Measurements from ENCODE around the gene OLIG2.

The OLIG2 gene

DNA sequence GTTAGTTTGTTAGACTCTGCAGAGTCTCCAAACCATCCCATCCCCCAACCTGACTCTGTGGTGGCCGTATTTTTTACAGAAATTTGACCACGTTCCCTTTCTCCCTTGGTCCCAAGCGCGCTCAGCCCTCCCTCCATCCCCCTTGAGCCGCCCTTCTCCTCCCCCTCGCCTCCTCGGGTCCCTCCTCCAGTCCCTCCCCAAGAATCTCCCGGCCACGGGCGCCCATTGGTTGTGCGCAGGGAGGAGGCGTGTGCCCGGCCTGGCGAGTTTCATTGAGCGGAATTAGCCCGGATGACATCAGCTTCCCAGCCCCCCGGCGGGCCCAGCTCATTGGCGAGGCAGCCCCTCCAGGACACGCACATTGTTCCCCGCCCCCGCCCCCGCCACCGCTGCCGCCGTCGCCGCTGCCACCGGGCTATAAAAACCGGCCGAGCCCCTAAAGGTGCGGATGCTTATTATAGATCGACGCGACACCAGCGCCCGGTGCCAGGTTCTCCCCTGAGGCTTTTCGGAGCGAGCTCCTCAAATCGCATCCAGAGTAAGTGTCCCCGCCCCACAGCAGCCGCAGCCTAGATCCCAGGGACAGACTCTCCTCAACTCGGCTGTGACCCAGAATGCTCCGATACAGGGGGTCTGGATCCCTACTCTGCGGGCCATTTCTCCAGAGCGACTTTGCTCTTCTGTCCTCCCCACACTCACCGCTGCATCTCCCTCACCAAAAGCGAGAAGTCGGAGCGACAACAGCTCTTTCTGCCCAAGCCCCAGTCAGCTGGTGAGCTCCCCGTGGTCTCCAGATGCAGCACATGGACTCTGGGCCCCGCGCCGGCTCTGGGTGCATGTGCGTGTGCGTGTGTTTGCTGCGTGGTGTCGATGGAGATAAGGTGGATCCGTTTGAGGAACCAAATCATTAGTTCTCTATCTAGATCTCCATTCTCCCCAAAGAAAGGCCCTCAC, at the start of gene OLIG2:
Gene OLIG2 (plus strand): TSS at position 447 of the 954 bp plus-strand sequence. CDS start 928 bp downstream, outside the sequence.
- DNase-seq = no peak
- in situ Hi-C loops (cut with HindIII; ENCODE audit: low pct_ligation_motif_present, low pct_unique_long_range_greater_than_20kb, low sequenced_read_pairs) = no loop called here

DNA sequence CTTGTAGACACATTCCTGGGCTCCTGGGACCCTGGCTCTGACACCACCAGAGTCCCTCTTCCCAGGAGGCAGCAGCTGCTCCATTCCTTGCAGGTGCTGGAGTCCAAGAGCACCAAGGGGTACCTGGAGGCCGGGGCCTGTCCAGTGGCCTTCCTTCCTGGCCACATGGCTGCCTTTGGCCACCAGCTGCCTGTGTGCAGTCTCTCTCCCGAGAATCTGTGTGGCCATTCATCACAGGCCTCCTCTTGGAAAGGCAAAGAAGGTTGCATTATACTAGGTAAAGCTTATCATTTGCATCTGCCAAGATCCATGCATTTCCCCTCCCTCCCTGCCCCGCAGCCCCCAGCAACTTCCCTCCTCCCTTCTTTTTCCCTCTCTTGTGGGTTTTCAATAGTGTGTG, 48.9 kb upstream of the OLIG2 start:
- in situ Hi-C loops (cut with HindIII; ENCODE audit: low pct_ligation_motif_present, low pct_unique_long_range_greater_than_20kb, low sequenced_read_pairs) = no loop called here
- no peak for DNase-seq

DNA sequence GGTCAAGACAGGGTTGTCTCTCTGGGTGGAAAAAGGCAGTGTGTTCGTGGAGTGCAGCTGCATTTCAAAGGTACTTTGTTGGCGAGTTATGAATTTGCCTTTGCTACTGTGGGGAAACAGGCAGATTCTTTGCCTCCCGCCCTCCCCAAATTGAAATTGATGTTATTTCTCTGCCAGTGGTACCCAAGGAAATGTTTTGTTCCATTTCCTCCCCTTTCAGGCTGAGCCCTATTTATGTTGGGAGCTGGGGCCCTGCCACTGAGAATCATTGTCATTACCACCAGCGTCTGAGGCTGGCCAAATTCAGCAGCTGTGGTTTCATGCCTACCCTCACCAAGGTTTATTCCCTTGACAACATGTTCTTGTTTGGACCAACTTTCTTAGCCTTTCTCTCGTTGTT, 48.5 kb upstream of the OLIG2 start:
- in situ Hi-C loops (cut with HindIII; ENCODE audit: low pct_ligation_motif_present, low pct_unique_long_range_greater_than_20kb, low sequenced_read_pairs) = no loop called here

DNA sequence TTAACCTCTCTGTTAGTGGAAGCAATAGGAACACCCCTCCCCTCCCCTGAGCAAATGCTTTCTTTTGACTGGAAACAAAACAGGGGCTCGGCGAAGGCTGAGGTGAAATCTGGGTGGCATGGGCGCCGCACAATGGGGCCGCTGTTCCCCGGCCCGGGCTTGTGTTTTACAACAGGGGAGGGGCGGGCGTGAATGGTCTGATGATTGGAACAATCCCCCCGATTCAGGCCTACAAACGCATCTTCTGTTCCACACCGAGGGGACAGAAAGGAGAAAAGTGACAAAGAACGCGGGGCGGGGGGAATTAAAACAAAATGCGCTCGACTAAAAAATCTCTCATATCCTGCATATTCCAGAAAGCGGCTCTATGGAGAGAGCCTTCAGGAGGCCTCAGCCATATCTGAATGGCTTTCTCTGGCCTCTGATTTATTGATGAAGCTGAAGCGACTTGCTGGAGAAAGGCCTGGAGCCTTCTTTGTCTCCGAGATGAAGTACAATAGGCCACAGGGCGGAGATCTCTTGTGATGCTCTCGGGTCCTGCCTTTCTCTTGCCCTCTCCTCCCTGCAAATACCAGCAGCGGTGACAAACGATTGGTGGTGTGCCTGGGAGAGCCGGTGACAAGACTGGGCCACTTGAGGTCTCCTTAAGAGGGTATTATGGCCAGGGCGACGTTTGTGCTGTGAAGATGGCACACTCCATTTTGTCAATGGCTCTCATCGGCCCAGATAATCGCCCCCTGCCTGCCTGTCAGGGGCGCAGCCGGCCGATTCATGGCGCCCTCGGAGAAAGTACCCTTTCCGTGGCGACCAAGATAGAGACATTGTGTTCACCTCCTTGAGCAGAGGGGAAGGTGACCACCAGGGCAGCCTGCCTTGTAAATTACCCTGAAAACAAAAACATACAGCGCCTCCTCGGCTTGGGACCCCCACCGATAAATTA, 47.1 kb upstream of the OLIG2 start:
- no peak for DNase-seq
- in situ Hi-C loops (cut with HindIII; ENCODE audit: low pct_ligation_motif_present, low pct_unique_long_range_greater_than_20kb, low sequenced_read_pairs) = no loop called here

More for the DNA sequence above, 48.5 kb upstream of the OLIG2 start:
- DNase-seq = no peak

DNA sequence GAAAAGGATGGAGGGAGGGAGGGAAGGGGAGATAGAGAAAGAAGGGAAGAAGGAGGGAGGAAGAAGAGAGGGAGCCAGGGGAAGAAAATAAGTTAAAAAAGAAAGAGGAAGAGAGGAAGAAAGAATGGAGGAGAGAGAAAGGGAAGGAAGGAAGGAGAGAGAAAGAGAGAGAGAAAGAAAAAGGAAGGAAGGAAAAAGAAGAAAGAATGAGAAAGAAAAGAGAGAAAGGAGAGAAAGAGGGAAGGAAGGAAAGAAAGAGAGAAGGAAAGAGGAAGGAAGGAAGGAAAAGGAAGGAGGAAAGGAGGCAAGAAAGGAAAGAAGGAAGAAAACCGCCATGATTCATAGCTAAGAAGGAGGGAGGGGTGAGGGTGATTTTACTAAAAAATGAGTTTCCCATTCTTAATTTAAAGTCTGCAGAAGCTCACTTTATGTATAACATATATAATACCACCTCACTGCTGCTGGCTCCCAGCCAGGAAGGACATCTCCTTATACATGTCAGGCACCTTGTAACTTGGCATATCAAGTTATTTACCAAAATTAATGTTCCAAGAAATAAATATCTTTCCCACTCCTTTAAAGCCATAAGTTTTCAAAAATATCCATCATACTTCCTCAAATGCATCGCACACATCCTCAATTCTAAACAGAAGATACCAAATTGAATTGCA, 46.0 kb upstream of the OLIG2 start:
- in situ Hi-C loops (cut with HindIII; ENCODE audit: low pct_ligation_motif_present, low pct_unique_long_range_greater_than_20kb, low sequenced_read_pairs) = no loop called here

DNA sequence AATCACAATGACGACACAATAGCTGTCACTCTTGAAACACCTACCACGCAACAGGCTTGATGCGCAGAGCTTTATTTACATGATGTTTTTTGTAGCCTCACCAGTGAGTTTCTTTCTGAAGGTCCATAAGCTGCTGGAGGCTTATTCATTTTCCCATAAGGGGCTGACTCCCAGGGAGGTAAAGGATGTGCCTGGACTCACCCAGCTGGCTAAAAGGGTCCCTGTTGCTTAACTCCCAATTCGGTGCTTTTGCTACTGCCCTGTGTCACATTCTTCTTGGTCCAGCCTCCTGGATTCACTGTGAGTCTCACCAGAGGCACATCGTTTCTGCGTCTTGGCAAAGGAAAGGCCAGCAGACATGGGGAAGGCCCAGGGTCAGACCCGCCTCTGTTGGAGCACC, 44.6 kb upstream of the OLIG2 start:
- in situ Hi-C loops (cut with HindIII; ENCODE audit: low pct_ligation_motif_present, low pct_unique_long_range_greater_than_20kb, low sequenced_read_pairs) = no loop called here
- DNase-seq = no peak

More for the DNA sequence above, 46.0 kb upstream of the OLIG2 start:
- DNase-seq = no peak

DNA sequence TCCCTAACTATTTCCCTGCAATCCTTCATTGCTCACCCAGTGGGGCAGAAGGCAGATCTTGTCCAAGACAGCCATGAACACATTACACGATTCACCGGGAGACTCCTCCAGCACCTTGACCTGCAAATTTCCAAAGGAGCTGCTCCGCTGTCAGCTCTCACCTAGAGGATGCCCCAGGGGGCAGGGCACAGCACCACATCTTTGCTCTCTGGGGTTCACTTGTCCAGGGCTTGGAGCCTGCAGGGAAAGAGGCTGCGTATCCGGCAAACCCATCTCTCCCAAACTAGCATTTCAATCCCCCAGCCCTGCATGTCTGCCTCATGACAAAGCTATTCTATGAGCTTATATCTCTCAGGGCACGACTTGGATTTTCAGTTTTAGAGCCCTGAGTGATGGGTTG, 35.1 kb upstream of the OLIG2 start:
- no peak for DNase-seq
- in situ Hi-C loops (cut with HindIII; ENCODE audit: low pct_ligation_motif_present, low pct_unique_long_range_greater_than_20kb, low sequenced_read_pairs) = no loop called here

DNA sequence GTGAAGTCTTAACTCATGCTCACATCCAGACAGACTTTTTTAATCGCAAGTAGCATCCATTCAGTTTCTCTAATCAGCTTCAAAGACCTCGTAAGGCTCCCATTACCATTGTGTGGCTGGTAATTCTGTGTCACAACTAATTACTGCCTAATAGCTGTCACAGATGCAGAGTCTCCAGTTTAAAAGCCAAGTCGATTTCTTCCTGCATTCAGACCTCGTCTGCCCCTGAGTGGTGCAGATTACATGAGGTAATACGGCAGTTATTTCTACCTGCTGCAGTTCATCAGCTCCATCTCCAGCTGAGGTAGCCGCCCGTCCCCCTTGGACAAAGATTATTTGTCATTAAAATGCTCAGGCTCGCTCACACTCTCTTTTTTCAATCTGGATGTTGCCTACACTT, 34.4 kb upstream of the OLIG2 start:
- in situ Hi-C loops (cut with HindIII; ENCODE audit: low pct_ligation_motif_present, low pct_unique_long_range_greater_than_20kb, low sequenced_read_pairs) = no loop called here

DNA sequence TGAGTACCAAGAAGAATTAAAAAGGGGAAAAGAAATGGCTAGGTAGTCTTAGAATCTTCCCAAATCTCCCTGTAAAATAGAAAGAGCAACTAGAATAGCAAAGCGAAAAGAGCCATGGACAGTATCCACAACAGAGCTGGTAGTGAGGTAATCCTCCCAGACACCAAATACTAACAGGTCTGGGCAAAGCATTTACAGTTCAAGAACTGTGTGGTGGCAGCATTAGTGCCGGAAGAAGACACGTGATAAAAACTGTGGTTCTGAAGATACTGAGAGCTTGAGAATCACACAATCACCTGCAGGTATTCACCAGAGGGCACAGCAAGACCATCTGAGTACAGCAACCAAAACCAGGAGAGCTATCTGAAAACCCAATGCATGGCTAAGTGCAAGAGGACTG, 31.8 kb upstream of the OLIG2 start:
- in situ Hi-C loops (cut with HindIII; ENCODE audit: low pct_ligation_motif_present, low pct_unique_long_range_greater_than_20kb, low sequenced_read_pairs) = no loop called here
- DNase-seq = no peak

More for the DNA sequence above, 34.4 kb upstream of the OLIG2 start:
- DNase-seq = no peak

DNA sequence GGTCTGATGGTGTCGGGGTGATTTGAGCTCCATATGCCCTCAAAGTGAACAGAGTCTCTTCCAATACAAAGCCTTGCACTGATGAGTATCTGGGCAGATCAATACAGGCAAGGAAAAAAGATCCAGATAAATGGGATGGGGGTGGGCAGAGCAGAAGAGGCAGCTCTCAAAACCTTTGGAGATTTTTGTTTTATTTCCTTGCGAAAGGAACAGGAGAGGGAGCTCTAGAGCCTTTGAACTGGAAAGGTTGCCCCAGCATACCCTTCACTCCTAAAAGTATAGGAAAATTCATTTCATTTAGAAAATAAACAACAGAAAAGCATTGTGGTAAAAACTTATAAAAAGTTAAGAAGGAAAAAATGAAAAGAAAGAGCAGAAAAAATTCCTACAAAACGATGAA, 31.4 kb upstream of the OLIG2 start:
- in situ Hi-C loops (cut with HindIII; ENCODE audit: low pct_ligation_motif_present, low pct_unique_long_range_greater_than_20kb, low sequenced_read_pairs) = no loop called here
- DNase-seq = peak; percentile 21

DNA sequence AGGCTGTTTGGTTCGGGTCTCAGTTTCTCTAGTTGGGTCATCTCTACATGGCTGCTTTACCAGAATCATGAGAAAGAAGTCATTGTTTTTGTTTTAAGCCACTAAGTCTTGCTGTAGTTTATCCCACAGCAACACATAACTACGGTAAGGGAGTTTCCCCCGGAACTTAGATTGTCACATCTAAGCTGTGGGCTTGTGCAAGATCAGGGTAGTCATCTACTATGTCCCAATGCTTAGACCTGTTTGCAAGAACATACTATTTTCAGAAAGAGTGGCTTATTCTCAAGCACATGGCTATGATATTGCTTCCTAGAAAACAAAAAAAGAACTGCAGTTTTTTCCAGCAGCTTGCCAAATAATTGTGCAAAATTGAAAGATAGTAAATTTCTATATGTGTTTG, 18.0 kb upstream of the OLIG2 start:
- no peak for DNase-seq
- in situ Hi-C loops (cut with HindIII; ENCODE audit: low pct_ligation_motif_present, low pct_unique_long_range_greater_than_20kb, low sequenced_read_pairs) = no loop called here

DNA sequence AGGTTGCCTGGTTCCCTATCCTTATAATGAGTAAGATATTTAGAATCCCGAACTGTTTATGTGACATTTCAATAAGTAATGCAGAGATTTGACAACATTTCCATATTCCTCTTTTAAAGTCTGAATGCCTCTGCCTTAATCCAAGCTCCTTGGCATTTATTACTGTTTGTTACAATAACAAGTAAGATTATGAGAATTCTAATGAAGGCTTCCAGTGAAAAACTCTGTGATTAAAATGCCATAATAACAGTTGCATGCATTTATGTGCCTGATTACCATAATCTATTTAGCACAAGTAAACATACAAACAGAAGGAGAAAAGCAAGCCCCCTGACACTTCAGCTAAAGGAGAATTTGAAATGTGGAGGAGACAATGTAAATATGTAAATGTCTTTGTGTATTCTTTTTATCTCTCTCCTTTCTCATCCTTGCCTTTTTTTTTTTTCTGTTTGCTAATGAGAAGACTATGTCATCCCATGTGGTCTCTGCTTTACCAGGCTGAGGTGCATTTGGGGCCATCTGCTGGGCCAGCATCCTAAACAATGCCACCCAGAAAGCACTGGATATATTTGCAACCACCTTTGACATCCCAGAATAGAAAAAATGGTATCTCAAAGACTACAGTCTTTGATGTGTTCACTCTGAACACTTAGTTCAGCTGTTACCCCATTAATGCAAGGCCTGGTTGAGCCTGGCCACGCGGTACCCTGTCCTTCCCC, 17.2 kb upstream of the OLIG2 start:
- in situ Hi-C loops (cut with HindIII; ENCODE audit: low pct_ligation_motif_present, low pct_unique_long_range_greater_than_20kb, low sequenced_read_pairs) = no loop called here
- DNase-seq = no peak

DNA sequence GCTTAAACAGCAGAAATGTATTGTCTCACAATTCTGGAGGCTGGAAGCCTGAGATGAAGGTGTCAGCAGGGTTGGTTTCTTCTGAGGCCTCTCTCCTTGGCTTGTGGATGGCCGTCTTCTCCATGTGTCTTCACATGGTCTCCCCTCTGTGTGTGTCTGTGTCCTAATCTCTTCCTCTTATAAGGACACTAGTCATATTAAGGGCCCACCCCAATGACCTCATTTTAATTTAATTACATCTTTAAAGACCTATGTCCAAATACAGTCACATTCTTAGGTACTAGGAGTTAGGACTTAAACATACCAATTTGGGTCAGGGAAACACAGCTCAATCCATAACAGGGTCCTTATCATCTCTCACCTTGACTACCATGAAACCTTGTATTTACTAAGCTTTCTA, 14.8 kb upstream of the OLIG2 start:
- DNase-seq = no peak
- in situ Hi-C loops (cut with HindIII; ENCODE audit: low pct_ligation_motif_present, low pct_unique_long_range_greater_than_20kb, low sequenced_read_pairs) = no loop called here

DNA sequence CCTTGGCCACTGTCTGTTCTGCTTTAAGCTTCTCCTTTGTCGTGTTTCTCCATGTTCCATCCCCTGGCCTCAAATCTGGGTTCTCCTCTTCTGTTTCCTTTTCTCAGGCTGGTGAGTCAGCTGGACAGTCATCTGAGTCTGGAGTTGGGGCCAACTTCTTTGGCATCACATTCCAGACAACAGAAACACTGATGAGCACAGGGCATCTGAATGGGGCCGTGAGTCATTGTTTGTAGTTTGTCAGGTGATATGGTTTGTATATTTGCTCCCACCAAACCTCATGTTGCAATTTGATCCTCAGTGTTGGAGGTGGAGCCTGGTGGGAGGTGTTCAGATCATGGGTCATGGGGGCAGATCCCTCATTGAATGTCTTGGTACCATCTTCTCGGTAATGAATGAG, 14.3 kb upstream of the OLIG2 start:
- peak; percentile 4 for DNase-seq
- in situ Hi-C loops (cut with HindIII; ENCODE audit: low pct_ligation_motif_present, low pct_unique_long_range_greater_than_20kb, low sequenced_read_pairs) = no loop called here

DNA sequence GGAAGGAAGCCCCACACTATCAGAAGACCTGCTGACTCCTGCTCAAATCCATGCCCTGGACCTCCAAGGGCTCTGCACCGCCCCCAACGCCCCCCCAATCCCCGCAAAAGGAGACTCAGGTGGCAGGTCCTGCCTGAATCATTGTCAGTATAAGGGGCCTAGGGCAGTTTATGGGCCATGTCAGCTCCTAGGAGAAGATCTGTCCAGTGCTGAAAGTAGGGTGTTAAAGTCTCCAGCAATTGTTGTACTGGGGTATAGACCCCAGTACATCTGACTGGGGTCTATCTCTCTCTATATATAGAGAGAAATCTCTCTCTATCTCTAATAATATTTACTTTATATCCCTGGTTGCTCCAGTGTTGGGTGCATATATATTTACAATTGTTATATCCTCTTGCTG, 12.1 kb upstream of the OLIG2 start:
- DNase-seq = no peak
- in situ Hi-C loops (cut with HindIII; ENCODE audit: low pct_ligation_motif_present, low pct_unique_long_range_greater_than_20kb, low sequenced_read_pairs) = no loop called here

DNA sequence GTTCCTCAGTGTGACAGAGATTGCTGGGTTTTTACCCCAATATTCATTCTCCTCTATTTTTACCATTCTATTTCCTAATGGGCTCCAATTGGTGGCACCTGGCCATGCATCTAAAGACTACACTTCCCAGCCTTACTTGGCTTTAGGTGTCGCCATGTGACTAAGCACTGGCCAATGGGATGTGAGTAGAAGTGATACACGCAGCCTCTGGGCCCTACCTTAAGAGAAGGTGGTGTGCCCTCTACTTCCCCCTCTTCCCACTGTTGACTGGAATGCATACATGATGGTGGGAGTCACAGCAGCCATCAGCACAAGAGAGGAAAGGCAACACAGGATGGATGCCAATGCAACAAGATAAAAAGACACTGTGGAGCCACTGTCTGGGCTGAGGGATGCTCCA, 11.4 kb upstream of the OLIG2 start:
- in situ Hi-C loops (cut with HindIII; ENCODE audit: low pct_ligation_motif_present, low pct_unique_long_range_greater_than_20kb, low sequenced_read_pairs) = no loop called here
- DNase-seq = no peak

DNA sequence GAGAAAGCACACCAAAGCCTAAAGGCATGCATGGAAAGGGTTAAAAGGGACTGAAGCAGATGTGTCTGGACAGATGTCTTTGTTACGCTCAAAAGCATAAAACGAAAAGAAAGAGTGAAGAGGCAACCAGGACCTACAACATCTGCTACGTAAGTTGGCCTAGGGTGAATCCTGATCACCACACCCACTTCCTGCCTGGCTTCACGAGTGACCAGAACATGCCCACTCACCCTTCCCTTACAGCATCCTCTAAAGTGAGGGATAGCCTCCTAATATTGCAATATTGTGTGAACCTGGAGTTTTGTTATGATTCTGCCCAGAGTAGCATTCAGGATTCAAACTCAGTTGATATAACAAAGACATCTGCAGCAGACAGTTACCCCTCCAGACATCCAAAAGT, 10.6 kb upstream of the OLIG2 start:
- in situ Hi-C loops (cut with HindIII; ENCODE audit: low pct_ligation_motif_present, low pct_unique_long_range_greater_than_20kb, low sequenced_read_pairs) = no loop called here
- DNase-seq = no peak

DNA sequence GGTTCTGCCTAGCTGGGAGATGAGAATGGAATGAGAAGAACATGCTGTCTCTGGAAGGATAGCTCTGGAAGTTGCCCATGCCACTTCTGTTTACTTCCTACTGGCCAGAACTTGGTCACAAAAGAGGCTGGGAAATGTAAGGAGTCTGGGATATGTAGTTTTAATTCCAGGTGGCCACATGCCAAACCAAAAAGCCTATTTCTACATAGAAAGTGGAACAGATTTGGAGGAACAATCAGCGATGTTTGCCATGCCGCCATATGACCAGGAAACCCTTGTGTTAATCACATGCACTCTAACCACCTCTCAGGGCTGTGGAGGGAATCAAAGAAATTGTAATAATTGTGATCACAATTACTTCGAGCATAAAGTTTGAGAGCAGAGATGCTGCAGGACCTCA, 10.0 kb upstream of the OLIG2 start:
- in situ Hi-C loops (cut with HindIII; ENCODE audit: low pct_ligation_motif_present, low pct_unique_long_range_greater_than_20kb, low sequenced_read_pairs) = no loop called here
- DNase-seq = no peak
